Measurements from ENCODE around the gene KMT2B. TPM values are rescaled to one million over a fixed set of nuclear protein-coding genes. Genes with fewer than 3 reads are reported as not detected.
A peak's percentile ranks its signal among the peaks of the same experiment; 100 is the strongest.

The KMT2B gene
- total and polyA plus RNA-seq, 9 of the 15 experiments (the other 6 are each of a cell fraction or from before 2014, with no cell fraction given) = 0.63 to 43.9 (median 8.1) TPM

- peak; percentile 35; the same call in 1 of the 2 replicates for TF ChIP-seq POLR2G (IDR thresholded peaks at IDR 0.05; ENCODE audit: low read depth, low read length)
- peak; percentile 38; the same call in 1 of the 2 replicates for TF ChIP-seq RBFOX2 (IDR thresholded peaks at IDR 0.05; ENCODE audit: low read depth, low read length)
- no peak for TF ChIP-seq SIRT6 (IDR thresholded peaks at IDR 0.05; ENCODE audit: low read depth, low read length)
- no peak for TF ChIP-seq CLOCK (CRISPR knock-in tag; IDR thresholded peaks at IDR 0.05; ENCODE audit: borderline replicate concordance)
- no peak for FAIRE-seq
- Histone ChIP-seq H3K27ac (ENCODE audit: extremely low read depth, low read depth, low read length) (no peak overlapping the region), H3K4me3 (no peak overlapping the region), H3K4me1 (replicated peaks in 1 of 2; ENCODE audit: control insufficient read depth in 2 of 2, insufficient read depth in 2 of 2, low read length in 2 of 2) (peaks cover 10 to 37% of the 10 kb centered on the region in 2 experiments; a peak in 4 of 5 replicates), H3K9ac (ENCODE audit: insufficient read depth in 1 of 2, low read depth in 2 of 2, low read length in 2 of 2) (peak overlapping the region in 1 of 2 experiments; percentile 43; a peak in 1 of 4 replicates), H3K79me2 (ENCODE audit: control insufficient read depth, insufficient read depth, low read length) (peaks cover 9% of the 10 kb centered on the region), H2AFZ (ENCODE audit: low read depth, low read length) (no peak overlapping the region), H3K4me2 (ENCODE audit: insufficient read depth, low read length) (no peak overlapping the region), H3K9me3 (replicated peaks; ENCODE audit: control insufficient read depth, insufficient read depth, low read depth, low read length) (no peaks in the 10 kb centered on the region), H4K20me1 (replicated peaks; ENCODE audit: control insufficient read depth, insufficient read depth, low read length) (no peaks in the 10 kb centered on the region), H3K36me3 (ENCODE audit: control insufficient read depth, insufficient read depth, low read length) (peaks cover 23% of the 10 kb centered on the region; the same call in 1 of the 3 replicates), H3K9me1 (ENCODE audit: control insufficient read depth, insufficient read depth, low read length) (no peaks in the 10 kb centered on the region), H3K27me3 (ENCODE audit: control insufficient read depth in 2 of 2, insufficient read depth in 2 of 2, low read length in 2 of 2) (no peaks in the 10 kb centered on the region)
- no TSS peak for BruUV-seq (replicated peaks)
- in situ Hi-C loops (cut with MboI) (no loop called here), intact Hi-C loops (cut with micrococcal nuclease) (no loop called here)
- CTCF ChIA-PET (ENCODE audit: low intra/inter-chr PET ratio) = no interaction called here
- POLR2A ChIA-PET = interaction anchor here (1.2 to 1.3 kb wide), 2 partner anchors 8 to 116 kb away, joined by 3 to 7 read pairs; partner anchors contain the start of genes PSENEN and U2AF1L4
- DNase-seq (ENCODE audit: extremely low read depth in 1 of 4, low spot score in 3 of 4) = no peak
- no peak for ATAC-seq
- WGBS (ENCODE audit: insufficient coverage, low coverage, missing lambda C conversion rate) = 87% methylated on average over 18 of the region's 20 CpGs
Measured at GRCh38 chr19:35753634-35754369, 36.0 kb downstream of the KMT2B start.

Measured in K562 (cell line).